ENCODE measurements around the gene IMPG1. TPM values are rescaled to one million over a fixed set of nuclear protein-coding genes. Genes with fewer than 3 reads are reported as not detected.

The IMPG1 gene
- total and polyA plus RNA-seq, 2 of the 8 experiments (the other 6 are each of a cell fraction or from before 2014, with no cell fraction given): 0.02 TPM; not detected in 1

DNA sequence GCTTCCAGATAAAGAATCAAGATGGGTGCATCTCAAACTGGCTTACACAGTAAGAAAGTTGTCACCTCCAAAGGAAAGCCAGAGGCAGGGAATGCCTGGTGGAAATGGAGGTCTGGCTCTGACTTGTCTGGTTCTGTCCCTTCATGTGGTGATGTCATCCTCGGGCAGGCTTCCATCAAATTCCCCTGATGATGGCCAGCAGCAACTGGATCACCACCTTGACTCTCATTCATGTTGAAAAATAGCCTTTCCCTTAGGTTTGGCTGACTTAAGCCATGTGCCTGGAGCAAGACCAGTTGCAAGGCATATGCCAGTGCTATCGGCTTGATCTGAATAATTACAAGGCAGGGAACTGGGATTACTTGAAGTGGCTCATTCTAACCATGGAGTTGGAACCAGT lies 28.8 kb downstream of the IMPG1 start:
- CTCF ChIA-PET (ENCODE audit: partially characterized antibody): no interaction called here
- 83% methylated on average over 2 of the region's 2 CpGs; no CpG with 5 or more reads in 1 of the 2 experiments for WGBS, 2 experiments (ENCODE audit: extremely low coverage in 1 of 2, insufficient coverage in 1 of 2, insufficient read length in 1 of 2, insufficient replicate concordance in 2 of 2, low coverage in 1 of 2, low lambda C conversion rate in 2 of 2, missing lambda C conversion rate in 1 of 2)
- TF ChIP-seq SIX5 (IDR thresholded peaks at IDR 0.05; ENCODE audit: low read depth, low read length) (no peak), EGR1 (IDR thresholded peaks at IDR 0.05; ENCODE audit: borderline replicate concordance, low read depth, low read length) (no peak), NRF1 (IDR thresholded peaks at IDR 0.05; ENCODE audit: low read depth, low read length) (no peak), TCF12 (IDR thresholded peaks at IDR 0.05; ENCODE audit: low read depth, low read length) (no peak), CTBP2 (IDR thresholded peaks at IDR 0.05; ENCODE audit: borderline replicate concordance, insufficient read depth, insufficient read length, low read length) (no peak), POLR2AphosphoS5 (IDR thresholded peaks at IDR 0.05; ENCODE audit: low read depth, low read length) (no peak), SIN3A (conservative IDR thresholded peaks at IDR 0.05 in 1 of 2, IDR thresholded peaks at IDR 0.05 in 1 of 2; ENCODE audit: low read depth in 1 of 2, low read length in 2 of 2) (no peak), NANOG (IDR thresholded peaks at IDR 0.05; ENCODE audit: insufficient read depth, low read depth, low read length, poor library complexity, severe bottlenecking) (no peak), BACH1 (IDR thresholded peaks at IDR 0.05; ENCODE audit: low read length) (no peak), EZH2 (IDR thresholded peaks at IDR 0.05; ENCODE audit: low read depth, low read length, severe bottlenecking) (no peak)
- TF ChIP-seq, protein P1, sequence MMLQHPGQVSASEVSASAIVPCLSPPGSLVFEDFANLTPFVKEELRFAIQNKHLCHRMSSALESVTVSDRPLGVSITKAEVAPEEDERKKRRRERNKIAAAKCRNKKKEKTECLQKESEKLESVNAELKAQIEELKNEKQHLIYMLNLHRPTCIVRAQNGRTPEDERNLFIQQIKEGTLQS (IDR thresholded peaks at IDR 0.05; ENCODE audit: insufficient read depth, low read depth, low read length): no peak
- TF ChIP-seq, protein P2, sequence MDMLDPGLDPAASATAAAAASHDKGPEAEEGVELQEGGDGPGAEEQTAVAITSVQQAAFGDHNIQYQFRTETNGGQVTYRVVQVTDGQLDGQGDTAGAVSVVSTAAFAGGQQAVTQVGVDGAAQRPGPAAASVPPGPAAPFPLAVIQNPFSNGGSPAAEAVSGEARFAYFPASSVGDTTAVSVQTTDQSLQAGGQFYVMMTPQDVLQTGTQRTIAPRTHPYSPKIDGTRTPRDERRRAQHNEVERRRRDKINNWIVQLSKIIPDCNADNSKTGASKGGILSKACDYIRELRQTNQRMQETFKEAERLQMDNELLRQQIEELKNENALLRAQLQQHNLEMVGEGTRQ (IDR thresholded peaks at IDR 0.05; ENCODE audit: low read length): no peak

More for the DNA sequence above, 28.8 kb downstream of the IMPG1 start:
- no peak overlapping the region for H2BK15ac ChIP-seq (ENCODE audit: low read length)
- no peak overlapping the region for H3K27ac ChIP-seq (ENCODE audit: low read depth, low read length)
- no peaks in the 10 kb centered on the region for H3K36me3 ChIP-seq (ENCODE audit: control insufficient read depth in 2 of 4, insufficient read depth in 4 of 4, low read length in 3 of 4)
- no peaks in the 10 kb centered on the region for H3K79me1 ChIP-seq (ENCODE audit: low read depth, low read length)
- H3K56ac ChIP-seq (replicated peaks; ENCODE audit: insufficient read length, low read depth, low read length): no peak overlapping the region
- no peak overlapping the region for H2BK20ac ChIP-seq (ENCODE audit: low read length)
- FAIRE-seq: no peak
- no peak overlapping the region for H4K5ac ChIP-seq (ENCODE audit: insufficient read length, low read depth, low read length)
- H3K9me3 ChIP-seq (ENCODE audit: insufficient read depth in 2 of 2, low read depth in 1 of 2, low read length in 1 of 2): no peaks in the 10 kb centered on the region
- H4K8ac ChIP-seq (ENCODE audit: extremely low read depth, insufficient read depth, low read length): no peak overlapping the region
- H4K20me1 ChIP-seq (replicated peaks in 1 of 2; ENCODE audit: control insufficient read depth in 1 of 2, insufficient read depth in 2 of 2, low read length in 2 of 2): no peaks in the 10 kb centered on the region
- no peak overlapping the region for H3K14ac ChIP-seq (ENCODE audit: insufficient read length)
- POLR2A ChIA-PET (ENCODE audit: partially characterized antibody): no interaction called here
- no peak overlapping the region for H3K4me3 ChIP-seq (ENCODE audit: extremely low read depth in 1 of 4, insufficient read depth in 2 of 4, low read depth in 3 of 4, low read length in 4 of 4)
- no peak overlapping the region for H4K91ac ChIP-seq (replicated peaks; ENCODE audit: insufficient read length, low read length)
- H2AK5ac ChIP-seq (ENCODE audit: low read depth, low read length): no peak overlapping the region
- no peak overlapping the region for H3K23ac ChIP-seq (ENCODE audit: insufficient read length)
- H3K27me3 ChIP-seq (replicated peaks in 1 of 4; ENCODE audit: control insufficient read depth in 3 of 4, extremely low read depth in 1 of 4, insufficient read depth in 3 of 4, low read length in 3 of 4): no peaks in the 10 kb centered on the region
- no peak overlapping the region for H3K4ac ChIP-seq (replicated peaks; ENCODE audit: insufficient read length, low read depth, low read length)
- no peaks in the 10 kb centered on the region for H3K23me2 ChIP-seq (ENCODE audit: low read depth, low read length)
- H3K9ac ChIP-seq (replicated peaks in 1 of 4; ENCODE audit: extremely low read depth in 1 of 4, low read depth in 3 of 4, low read length in 3 of 4): no peak overlapping the region
- no peaks in the 10 kb centered on the region for H3K79me2 ChIP-seq (ENCODE audit: control insufficient read depth in 1 of 2, insufficient read depth in 2 of 2, low read length in 2 of 2)
- H3K18ac ChIP-seq (ENCODE audit: extremely low read depth, low read length): no peak overlapping the region
- no peak overlapping the region for H2BK12ac ChIP-seq (ENCODE audit: low read depth, low read length)
- H2BK120ac ChIP-seq (replicated peaks; ENCODE audit: low read depth, low read length): no peak overlapping the region
- no peak for DNase-seq (ENCODE audit: low read depth in 1 of 2, low spot score in 2 of 2)
- no peak overlapping the region for H3K4me2 ChIP-seq (ENCODE audit: insufficient read depth in 1 of 2, low read depth in 2 of 2, low read length in 2 of 2)
- peaks cover 0 to 2% (median 0%) of the 10 kb centered on the region in 4 experiments; a peak in 1 of 7 replicates for H3K4me1 ChIP-seq (replicated peaks in 1 of 4; ENCODE audit: control insufficient read depth in 3 of 4, insufficient read depth in 4 of 4, low read length in 3 of 4)
- H2BK5ac ChIP-seq (ENCODE audit: low read depth, low read length): no peak overlapping the region
- no peak overlapping the region for H2AFZ ChIP-seq (ENCODE audit: low read length)
